Kidney glomerular epithelial cell (primary cell): ENCODE results near the gene PLPP2.
"Not testable (repeated sequence)": the region's sequence is repeated elsewhere in the genome, so short reads cannot be mapped to it uniquely, and the experiment has no call there.

Source experiments
- DNase-seq: peaks from one replicate; lab custom pipeline; 2025; lab: John Stamatoyannopoulos, UW

Gene PLPP2

DNA sequence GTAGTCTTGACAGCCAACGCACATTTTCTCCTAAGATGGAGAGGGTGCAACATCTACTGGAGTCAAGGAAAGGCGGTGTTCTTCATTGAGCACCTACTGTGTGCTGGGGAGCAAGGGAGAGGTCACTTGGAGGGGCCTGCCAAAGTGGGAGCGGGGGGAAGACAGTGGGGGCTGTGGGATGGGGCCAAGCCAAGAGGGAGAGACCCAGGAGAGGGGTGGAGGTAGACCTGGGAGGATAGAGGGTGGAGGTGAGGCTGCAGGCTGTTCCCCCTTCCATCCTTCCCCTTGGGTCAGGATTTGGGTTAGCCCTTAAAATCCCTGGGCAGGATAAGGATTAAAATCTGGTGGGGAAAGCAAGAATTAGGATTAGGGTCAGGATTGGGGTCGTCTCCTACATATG lies 1.7 kb upstream of the PLPP2 start:
- no peak for DNase-seq

DNA sequence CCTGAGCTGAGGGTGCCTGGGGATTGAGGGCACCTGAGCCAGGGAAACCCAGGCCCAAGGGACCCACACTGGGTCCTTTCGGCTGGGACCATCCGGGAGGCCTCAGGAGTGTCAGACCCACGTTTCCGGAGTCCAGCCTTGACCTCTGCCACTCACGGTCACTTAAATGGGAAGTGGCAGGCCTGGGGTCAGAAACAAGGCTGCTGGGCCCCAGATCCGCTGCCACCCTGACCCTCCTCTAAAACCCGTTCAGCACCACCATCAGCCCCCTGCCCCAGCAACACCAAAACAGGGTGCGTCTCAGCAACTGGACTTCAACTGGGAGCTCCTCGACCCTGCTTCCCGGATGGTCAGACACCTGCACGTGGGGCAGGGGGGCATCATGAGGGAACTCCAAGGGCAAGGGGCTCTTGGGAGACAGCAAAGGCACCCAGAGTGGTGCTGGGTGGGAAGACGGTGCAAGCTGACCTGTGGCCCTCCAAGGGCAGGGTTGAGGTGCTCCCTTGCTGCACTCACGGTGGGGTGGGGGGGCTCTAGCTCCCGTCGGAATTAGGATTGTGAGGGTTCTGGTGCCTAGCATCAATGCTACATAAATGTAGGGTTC lies 1.2 kb upstream of the PLPP2 start:
- DNase-seq = no peak

DNA sequence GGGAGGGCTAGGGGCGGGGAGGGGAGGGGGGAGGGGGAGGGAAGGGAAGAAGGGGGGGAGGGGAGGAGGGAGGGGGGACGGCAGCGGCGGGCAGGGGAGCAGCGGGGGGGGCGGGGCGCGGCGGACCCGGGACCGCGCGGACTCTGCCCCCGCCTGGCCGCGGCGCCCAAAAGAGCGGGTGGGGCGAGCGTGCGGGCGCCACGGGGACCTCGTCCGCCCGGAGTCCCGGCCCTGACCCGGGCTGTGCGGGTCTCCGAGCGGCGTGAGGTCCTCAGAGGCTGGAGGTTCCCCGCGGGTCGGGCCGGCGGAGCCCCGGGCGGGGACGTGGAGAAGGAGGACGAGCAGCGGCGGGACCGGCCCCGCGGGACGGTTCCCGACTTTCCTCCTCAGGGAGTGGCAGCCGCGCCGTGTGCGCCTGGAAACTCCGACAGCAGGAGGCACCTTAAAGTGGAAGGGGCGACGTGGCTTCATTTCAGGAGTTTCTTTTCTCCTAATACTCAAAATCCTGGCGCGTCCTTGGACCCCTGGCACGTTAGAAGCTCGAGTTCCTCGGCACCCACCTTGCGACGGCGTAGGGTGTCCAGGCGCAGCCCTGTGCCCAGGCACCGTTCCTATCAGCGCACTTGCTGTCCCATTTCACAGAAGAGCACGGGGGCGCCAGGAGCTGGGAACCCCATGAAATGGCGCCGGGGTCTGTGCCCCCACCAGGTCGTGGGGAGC lies 518 bp upstream of the PLPP2 start:
- no peak for DNase-seq

DNA sequence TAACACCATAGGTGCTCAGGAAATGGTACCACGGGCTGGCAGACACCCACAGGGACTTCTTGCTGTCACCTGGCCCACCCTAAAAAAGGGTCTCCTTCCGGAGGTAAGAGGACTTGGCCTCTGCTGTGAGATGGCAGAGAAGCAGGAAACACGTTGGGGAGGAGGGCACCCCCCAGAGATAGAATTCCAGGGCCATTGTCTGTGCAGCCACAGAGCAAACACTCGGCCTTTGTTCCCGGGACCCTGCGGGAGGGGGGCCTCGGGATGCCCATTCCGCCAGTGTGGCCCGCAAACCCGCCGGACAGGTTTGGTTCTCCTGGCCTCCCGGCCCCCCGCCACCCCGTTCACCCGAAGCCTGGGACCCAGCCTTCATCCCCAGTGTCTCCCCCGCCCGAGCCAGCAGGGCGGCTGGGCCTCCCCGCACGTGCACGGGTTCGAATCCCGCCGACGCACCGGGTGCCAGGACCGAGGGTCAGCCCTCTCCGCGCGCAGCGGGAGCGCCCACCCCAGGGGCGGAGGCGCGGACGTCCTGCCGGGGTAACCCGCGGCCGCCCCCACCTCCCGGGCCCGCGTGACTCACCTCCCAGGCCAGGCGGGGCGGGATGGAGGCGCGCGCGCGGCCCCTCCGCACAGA lies 714 bp downstream of the PLPP2 start:
- DNase-seq = no peak

DNA sequence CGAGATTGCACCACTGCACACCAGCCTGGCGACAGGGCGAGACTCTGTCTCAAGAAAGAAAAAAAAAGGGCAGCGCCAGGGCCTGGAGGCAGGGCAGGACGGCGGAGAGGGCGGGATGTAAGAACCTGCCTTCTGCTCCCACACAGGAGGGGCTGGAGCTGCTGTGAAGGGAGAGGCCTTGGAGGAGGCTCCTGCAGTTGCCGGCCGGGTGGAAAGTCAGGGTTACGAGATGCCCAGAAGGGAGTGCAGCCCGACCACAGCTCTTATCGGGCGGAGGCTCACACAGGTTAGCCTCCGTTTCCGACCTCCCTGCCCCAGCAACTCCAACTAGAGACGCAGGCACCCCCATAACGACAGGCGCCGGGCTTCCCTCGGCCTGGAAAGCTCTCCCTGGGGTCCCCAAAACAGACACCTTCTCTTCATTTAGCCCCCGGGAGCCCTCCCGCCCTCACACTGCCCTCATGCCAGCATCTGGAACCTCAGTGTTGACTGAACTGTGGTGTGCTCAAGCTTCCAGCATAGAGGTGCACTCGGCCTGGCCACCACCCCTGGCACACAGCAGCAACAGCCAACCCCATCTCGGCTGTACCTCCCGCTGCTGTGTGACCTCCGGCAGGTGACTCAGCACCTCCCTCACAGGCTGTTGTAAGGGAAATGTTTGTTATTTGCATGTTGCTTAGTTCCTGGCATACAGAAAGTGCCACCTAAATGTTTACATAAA lies 1.4 kb downstream of the PLPP2 start:
- peak; percentile 62 for DNase-seq

DNA sequence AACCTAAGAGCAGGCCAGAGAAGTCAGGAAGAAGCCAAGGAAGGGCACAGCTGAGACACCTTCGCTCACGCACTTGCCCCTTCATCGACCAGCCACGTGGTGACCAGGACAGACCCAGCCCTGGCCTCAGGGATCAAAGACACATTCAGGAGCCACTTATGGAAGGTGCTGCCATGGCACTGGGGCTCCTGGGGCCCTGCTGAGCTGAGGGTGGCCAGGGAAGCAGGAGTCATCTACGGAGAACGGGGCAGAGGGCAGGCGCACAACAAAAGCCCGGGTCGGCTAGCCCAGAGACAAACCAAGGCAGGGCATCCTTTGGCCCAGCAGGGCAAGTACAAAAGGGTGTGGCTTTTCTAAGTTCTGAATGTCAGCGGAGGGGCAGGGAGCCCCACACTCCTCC lies 2.3 kb downstream of the PLPP2 start:
- no peak for DNase-seq

DNA sequence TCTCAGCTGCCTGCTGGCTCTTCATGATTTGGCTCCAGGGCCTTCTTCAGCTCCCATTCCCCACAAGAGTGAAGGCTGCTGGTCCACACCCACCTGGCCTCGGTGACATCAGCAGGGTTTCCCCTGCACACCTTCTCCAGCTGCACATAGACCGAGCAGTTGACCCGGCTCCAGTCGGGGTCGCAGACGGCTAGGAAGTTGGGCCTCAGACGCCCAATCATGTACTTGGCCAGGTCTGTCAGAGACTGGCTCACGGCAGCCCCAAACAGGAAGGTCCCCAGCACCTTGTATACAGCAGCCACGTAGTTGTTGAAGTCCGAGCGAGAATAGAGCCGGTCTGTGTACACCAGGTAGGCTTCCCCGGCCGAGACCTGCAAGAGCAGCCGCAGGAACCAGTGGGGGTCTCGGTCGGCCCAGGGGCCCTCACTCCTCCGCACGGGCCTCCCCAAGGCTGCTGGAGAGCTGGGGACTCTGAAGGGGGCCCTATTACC lies 3.8 kb downstream of the PLPP2 start:
- no peak for DNase-seq

DNA sequence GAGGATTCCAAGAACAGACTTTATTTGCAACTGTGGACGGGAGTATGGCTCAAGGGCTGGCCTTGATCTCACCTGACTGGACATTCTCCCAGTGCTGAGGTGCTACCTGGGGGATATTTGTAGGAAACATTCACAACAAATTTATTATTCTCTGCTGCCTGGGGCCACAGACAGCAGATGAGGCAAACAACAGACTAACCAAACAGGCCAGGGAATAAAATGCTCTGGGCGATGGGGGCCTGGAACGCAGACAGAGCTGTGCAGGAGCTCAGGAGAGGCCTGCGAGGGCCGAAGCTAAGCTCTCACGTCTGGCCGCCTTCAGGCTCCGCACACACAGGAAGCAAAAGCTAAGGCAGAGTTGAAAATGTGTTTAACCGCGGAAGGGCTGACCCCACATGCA lies 7.8 kb downstream of the PLPP2 start:
- no peak for DNase-seq

DNA sequence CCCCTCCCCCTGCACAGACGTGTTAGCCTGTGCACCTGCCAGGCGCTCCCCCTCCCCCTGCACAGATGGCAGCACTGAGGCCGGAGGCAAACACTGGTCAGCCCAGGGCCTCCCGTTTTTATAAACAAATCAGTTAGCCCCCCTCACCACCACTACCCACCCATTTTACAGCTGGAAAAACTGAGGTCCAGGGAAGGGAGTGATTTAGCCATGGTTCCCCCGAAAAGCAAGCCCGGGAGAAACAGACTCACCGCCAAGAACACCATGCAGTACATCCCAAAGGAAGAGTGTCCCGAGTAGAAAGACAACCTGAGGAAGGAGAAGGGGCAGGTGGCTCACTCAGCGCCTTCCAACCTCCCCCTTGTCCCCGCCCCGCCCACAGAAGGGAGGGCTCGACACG lies 8.7 kb downstream of the PLPP2 start:
- no peak for DNase-seq

DNA sequence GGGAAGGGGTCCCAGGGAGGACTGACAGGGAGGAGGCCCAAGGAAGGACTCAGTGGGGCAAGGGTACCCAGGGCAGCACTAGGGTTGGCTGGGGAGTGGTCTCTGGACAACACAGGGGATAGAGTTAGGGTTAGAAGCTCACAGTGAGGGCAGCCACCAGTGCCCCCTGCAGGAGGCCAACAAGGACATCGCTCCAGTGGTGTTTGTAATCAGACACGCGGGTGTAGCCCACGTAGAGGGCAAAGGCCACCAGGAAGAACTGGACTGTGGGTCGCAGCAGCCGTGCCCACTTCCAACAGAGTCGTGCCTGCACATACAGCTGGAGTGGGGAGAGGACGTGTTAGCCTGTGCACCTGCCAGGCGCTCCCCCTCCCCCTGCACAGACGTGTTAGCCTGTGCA lies 9.2 kb downstream of the PLPP2 start:
- no peak for DNase-seq

DNA sequence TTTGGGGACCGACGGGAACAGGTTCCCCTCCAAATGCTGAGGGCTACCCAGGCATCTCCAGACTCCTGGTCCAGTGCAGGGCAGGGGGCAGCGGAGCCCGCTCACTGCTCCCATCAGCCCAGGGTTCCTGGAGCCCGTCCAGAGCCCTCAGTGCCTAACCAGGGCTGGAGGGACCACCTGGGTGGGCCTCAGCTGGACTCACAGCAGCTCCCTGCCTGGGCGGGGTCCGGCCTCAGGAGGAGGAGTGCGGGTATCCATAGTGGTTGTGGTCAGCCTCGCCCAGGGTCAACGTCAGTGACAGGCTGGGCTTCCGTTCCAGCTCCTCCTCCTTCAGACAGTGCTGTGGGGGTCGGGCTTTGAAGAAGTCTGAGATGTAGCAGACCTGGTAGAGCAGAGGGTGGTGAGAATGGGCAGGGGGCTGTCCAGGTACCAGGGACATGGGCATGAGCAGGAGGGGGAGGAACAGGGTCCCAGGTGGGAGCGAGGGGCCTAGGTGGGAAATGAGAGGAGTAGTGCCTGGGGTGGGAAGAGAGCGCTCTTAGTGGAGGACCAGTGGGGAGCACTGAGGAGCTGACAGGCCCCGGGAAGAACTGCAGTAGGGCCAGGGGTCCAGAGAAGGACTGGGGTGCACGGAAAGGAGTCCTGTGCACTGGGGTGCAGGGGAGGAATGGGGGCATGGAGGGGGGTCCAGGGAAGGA lies 9.9 kb downstream of the PLPP2 start:
- no peak for DNase-seq

DNA sequence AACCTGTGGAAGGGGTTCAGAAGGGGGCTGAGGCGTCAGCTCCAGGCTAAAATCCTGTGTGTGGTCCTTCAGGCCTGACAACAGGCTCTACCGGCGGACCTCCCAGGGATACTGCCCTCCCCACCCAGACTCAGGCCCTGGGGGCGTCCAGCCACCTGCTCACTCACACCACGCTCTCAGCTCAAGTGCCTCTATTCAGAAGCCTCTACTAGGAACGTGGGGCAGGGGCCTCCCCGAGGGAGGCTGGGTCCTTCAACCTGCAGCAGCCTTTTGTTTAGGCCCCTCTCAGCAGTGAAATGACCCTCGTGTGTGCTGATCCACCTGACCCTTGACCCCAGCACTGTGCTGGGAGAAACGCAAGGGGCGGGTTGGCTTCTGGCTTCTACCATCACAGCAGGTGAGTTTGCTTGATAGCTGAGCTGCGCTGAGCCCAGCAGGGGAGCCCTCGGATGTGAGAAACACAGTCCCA lies 10.6 kb downstream of the PLPP2 start:
- no peak for DNase-seq

DNA sequence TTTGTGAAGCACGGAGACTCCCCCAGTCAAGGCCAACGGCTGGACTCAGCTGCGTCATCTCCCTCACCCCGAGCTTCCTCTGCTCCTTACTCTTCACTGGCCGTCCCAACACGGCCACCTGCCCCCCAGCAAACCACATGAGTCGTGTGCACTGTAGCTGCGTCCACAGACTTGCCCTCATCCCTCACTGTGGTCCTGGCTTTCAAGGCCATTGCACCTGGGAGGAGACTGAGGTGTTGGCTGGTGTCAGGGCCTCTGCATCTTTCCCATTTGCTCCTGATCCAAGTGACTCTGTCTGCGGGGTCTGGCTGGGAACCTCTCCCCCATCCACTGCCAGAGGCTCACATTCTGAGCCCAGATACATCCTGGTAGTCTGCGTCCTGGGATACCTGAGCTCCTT lies 11.5 kb downstream of the PLPP2 start:
- DNase-seq = no peak

DNA sequence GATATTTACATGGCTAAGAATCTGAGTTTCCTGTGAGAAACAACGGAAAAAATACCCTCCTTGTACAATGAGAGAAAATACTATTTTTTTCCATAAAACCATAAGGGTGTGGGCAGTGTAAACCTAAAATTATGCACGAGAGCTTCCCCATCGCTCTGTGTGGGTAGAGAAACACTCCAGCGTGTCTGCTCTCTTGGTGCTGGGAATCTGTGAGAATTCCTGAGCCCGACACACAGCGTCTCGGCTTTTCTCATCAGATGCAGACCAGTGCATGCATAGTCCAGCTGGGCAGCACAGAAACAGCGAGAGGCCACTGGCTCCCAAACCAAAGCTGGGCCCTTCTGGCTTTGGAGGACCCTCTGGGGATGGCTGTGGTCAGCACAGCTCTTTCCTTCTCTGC lies 12.0 kb downstream of the PLPP2 start:
- no peak for DNase-seq

DNA sequence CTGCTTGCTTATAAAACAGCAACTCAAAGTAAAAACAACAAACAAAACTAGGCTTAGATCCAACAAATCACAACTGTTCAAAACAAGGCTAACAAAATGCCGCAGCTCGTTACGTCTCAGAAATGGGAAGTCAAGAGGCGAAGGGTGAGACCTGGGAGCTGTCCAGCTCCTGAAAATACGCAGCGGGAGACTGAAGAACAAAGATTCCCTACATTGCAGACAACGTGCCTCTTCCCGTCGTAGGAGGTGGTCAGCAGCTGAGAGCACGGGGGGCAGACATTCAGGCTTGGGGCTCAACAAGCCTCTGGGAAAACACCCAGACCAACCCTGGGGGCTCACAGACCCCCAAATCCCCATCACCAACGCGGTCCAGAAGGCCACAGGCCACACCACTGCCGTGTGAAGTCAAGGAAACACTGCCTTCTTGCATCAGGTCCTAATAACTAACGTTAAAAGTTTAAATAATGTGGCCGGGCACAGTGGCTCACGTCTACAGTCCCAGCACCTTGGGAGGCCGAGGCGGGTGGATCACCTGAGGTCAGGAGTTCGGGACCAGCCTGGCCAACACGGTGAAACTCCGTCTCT lies 13.5 kb downstream of the PLPP2 start:
- peak; percentile 20 for DNase-seq

DNA sequence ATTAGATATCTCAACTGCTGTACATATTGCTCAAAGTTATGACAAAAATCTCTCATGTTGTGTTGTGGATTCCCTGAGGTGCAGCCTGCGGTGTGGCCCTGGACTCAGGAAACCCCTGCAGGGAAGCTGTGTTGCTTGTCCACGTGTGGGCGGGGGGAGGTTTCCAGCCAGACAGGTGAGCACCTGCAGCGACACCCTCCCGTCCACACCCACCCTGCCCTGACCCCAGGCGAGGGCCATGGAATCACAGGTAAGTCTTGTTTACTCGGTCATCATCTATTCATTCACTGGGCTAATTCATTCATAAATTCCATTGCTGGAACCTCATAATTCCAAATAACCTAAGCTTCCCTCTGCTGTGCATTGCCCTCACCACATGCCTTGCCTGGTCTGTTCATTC lies 14.1 kb downstream of the PLPP2 start:
- no peak for DNase-seq

DNA sequence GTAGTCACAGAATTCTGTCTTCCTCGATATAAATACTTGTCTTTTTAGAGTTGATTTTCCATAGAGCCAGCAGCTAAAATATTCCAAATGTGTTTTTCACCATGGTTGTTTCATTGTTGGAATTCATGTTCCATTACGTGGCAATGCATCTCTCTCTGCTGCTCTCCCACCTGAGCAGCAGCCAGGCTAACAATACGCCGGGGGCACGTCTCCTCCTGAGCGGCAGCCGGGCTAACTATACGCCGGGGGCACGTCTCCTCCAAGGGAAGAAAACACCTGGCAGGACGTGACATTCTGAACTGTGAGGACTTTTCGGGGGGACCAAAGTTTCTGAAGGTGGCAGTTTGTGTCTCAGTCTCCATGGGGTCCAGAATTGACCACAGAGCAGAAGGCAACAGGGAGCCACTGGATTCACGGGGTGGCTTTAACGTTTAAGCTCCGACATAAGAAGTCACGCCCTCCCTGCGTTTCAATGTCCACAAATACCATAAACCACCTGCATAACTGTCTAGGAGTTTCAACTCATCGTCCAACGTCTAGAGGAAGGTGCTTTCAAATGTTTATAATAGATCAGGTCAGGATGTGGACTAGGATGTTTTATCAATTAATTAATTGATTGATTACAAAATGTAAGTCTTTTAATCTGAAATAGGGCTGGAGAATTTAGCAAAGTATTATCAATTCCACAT lies 15.1 kb downstream of the PLPP2 start:
- DNase-seq = no peak

DNA sequence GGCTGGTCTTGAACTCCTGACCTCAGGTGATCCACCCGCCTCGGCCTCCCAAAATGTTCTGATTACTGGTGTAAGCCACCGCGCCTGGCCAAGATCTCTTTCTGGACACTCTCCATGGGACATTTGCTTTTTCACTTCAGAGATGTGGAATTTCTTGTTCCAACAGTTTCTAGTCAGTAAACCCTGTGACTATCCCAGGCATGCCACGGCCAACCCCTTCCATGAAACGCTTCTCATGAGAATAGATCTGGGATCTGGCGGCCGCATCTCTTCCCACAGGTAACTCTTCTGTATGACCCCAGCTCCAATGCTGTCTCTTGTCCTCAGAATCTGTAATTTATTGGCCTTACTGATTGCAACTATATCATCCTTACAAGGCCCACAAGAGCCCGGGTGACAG lies 16.2 kb downstream of the PLPP2 start:
- DNase-seq = no peak

DNA sequence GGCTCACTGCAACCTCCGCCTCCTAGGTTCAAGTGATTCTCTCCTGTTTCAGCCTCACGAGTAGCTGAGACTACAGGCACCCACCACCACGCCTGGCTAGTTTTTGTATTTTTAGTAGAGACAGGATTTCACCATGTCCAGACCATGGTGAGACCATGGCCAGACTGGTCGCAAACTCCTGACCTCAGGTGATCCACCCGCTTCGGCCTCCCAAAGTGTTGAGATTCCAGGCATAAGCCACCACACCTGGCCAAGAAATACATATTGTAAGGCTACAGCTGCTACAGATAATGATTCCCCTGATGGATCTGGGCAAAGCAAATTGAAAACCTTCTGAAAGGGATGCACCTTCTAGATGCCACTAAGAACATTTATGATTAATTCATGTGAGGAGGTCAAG lies 17.8 kb downstream of the PLPP2 start:
- no peak for DNase-seq

DNA sequence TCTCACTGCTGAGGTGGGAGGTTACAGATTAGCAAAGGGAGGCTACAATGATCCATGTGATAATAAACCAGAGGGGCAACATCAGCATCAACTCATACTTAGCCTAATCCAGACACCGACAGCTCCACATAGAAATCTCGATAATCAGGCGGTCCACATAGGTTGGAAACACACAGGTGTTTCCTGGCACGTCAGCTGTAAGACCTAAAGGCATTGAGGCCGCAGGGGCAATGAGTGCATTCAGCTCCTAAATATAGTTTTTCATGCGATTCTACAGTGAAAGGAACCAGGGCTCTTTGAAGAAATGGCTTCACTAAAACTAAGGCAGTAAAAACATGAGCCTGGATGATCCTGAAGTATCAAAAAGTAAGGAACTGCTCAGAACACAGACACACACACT lies 19.3 kb downstream of the PLPP2 start:
- no peak for DNase-seq

DNA sequence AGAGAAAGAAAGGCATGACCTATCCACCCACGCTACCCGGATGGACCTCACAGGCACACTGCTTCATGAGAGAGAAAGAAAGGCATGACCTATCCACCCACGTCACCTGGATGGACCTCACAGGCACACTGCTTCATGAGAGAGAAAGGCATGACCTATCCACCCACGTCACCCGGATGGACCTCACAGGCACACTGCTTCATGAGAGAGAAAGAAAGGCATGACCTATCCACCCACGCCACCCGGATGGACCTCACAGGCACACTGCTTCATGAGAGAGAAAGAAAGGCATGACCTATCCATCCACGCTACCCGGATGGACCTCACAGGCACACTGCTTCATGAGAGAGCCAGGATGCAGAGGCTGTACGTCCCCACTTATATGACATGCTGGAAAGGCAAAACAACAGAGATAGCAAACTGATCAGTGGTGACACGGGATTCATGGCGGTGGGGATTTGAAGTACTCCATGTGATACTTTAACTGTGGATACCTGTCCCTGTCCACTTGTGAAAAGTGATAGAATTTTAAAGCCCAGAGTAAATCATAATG lies 20.4 kb downstream of the PLPP2 start:
- not testable (repeated sequence) for DNase-seq
